Stimulated activated CD4-positive, alpha-beta T cell treated with anti-CD3 and anti-CD28 coated beads, TNF-alpha, amount 100 ng/mL, for 4 hours (primary cell): ENCODE measurements around the gene RCAN1.
A peak's percentile ranks its signal among the peaks of the same experiment; 100 is the strongest.

ENCODE experiments used
- DNase-seq, 3 experiments: peaks; one replicate each; pipeline ENCODE4 v3.0.0-alpha.2; 2020; ENCODE audit warnings: low read depth in 3 of 3

RCAN1 gene

GRCh38 chr21:34540206-34540605 is 74.7 kb downstream of the RCAN1 start:
- DNase-seq, result no peak

GRCh38 chr21:34537838-34538237 is 77.1 kb downstream of the RCAN1 start:
- no peak for DNase-seq

DNA sequence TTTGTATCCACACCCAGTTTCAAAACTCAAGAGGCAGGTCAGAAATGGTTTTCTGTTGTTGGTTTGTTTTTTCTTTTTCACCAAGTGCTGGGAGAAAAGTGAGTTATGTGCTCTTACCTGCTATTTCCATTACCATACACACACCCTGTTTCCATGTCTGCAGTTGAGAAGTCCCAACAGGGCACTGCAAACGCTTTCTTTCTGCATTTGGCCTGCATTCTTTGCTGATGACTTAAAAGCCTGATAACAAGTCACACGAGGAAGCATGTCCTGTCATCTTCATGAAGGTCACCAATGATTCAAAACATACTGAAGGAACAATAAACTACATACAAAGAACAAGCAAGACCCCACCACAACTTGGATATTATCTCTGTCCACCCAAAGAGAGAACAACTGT is 78.1 kb downstream of the RCAN1 start:
- no peak for DNase-seq

GRCh38 chr21:34536311-34536710 is 78.6 kb downstream of the RCAN1 start:
- DNase-seq, result no peak

- no peak for DNase-seq
These were observed 79.0 kb downstream of the RCAN1 start for GRCh38 chr21:34535886-34536285.

DNA sequence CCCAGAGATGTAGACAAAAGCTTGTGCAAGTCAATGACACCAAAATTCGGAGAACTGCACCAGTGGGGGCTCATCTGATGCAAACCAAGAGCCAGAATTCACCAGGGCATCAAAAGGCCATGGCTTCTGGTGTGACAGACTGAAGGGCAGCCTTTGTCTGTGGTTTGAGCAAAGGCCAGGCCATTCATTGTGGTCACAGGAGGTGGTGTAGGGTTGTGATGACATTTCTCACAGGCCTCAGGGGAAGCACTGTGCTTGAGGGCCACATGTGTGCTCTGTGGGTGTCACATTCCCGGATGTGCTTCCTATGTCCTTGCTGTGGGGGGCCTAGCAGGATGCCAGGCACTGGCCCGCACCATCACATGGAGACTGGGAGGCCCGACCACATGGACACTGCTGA is 80.4 kb downstream of the RCAN1 start:
- DNase-seq, result no peak

DNA sequence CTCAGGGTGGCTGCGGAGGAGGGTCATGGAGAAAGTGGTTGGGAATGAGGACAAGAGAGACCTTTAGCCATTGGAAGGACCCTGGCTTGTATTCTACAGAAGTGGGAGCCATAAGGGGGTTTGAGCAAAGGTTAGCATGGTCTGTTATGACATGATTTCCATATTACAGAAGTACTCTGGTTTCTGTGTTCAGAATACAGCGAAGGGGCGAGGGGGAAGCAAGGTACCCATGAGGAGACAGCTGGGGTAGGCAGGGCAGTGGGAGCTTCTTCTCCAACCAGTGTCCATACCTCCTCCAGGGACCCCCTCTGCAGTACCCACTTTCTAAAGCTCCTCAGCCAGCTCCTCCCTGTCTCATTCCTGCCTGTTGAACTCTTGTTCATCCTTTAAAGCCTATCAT is 81.0 kb downstream of the RCAN1 start:
- no peak for DNase-seq

- no peak for DNase-seq
These were observed 83.5 kb downstream of the RCAN1 start for GRCh38 chr21:34531399-34531798.

DNA sequence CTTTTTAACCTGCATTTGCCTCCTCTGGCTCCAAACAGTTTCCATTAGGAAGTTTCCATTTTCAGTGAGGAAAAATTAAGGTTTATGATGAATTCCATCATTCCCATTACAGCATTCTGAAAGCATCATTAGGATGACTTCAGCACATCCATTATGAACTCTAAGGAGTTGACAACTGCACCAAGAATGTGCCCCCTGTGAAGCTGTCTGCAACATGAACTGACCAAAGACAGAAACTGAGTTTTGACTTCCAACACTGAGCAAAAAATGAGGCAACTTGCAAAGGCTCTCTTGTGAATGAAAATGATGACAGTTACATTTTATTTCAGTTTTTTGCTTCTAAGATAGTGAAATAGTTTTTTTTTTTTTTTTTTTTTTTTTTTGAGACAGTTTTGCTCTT is 84.7 kb downstream of the RCAN1 start:
- DNase-seq, result no peak

DNA sequence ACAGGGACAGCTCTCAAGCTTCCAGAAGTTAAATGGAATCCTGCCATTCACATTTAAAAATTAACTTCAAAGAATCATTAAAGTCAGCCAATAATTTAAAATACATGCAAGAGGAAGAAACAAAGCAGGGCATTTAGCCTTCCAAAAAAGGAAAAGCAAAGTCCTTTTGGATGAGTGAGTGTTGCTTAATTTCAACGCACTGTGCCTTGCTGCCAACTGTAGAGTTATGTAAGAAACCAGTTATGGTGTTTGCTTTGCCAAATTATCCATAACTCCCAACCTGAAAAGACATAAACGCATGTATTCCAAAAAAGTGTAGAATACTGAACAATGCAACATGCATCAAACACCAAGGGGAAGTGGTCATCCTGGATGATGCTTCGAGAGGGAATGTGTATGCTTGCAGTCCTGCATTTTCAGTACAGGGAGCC is 86.8 kb downstream of the RCAN1 start:
- DNase-seq, result no peak

DNA sequence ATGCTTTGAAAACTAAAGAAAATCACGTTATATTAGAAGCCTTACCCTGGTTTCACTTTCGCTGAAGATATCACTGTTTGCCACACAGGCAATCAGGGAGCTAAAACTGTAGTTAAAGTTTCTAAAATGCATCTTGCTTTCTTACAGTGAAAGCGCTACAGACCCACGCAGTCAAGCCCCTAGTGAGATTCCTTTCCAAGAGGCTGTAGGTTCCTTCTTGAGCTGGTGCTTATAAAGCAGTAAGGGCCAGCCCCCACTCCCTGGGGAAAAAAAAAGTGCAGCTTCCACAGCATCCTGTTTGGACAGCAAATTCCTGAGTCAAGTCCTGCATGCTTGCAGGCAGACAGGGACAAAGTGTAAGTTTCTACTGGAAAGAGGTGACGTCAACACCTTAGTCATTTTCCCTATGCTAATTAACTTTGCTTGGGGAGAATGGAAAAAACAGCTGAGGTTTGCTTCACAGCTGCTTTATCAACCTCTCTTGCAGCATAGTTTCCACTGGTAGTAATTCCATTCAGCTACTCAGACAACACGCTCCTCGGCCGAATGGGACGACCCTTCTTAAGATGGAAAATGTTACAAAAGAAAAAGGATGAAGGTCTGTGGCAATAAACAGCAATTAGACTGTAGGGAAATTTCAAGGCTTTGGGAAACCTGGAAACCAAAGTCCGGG is 88.2 kb downstream of the RCAN1 start:
- DNase-seq, result peak; percentile 9 to 26 (median 25)

DNA sequence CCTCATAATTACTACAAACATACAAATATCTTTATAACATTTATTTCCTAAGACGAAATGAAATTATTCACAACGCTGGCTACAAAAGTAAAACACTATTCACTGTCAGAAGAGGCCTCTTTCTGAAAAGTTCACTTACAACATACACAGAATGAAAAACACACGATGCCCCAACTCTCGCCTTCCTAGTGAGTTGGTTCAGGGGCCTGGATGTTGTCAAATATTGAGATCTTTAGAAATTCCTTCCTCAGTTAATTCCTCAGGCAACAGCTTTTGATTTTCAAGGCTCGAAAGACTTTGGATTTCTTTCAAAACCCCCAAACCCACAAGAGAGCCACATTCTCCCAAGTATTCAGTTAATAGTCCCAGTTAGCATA is 88.7 kb downstream of the RCAN1 start:
- DNase-seq, result no peak

GRCh38 chr21:34524646-34525601 is 90.0 kb downstream of the RCAN1 start:
- no peak for DNase-seq

- DNase-seq, result no peak
These were observed 91.8 kb downstream of the RCAN1 start for GRCh38 chr21:34523019-34523555.

- DNase-seq, result no peak
These were observed 92.6 kb downstream of the RCAN1 start for GRCh38 chr21:34522284-34522683.

DNA sequence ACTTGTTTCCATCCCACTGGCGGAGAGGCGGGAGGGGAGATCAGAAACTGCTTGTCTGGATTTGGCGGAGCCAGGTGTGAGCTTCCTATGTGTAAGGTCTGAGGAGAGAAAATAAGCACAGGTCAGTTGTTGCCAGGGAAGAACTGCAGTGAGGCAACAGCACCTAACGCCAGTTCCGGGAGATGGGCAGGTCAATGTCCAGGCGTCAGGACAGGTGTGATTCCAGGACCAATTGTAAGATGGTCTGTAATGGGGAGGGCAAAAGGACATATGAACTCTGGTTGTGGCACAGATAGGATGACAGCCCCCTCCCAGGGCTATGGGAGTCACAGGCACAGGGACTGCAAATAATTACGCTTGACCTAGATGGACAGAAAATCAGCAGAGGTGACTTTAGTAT is 93.4 kb downstream of the RCAN1 start:
- no peak for DNase-seq

GRCh38 chr21:34520764-34521508 is 94.0 kb downstream of the RCAN1 start:
- DNase-seq, result no peak

GRCh38 chr21:34520281-34520680 is 94.6 kb downstream of the RCAN1 start:
- no peak for DNase-seq

DNA sequence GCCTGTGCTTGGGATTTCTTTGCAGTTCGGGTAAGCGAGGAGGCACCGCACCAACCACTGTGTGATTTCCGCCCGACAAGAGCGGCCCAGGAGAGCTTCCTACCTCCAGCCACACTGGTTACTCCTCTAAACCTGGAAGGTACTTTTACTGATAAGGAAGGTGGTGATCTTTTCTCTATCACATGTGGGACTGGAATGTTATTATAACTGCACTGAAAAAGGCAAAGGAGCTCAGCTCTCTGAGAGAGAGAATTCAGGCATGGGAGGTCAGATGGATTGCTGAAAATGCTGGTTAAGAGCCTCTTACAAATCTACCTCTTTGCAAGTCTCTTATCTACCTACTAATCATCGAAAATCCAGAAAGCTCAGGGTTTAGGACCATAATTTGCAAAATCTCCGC is 95.2 kb downstream of the RCAN1 start:
- no peak for DNase-seq

- no peak for DNase-seq
These were observed 95.9 kb downstream of the RCAN1 start for GRCh38 chr21:34519016-34519415.

GRCh38 chr21:34518301-34518700 is 96.6 kb downstream of the RCAN1 start:
- no peak for DNase-seq
